Caco-2 (cell line): ENCODE measurements around the gene AKR1C8. TPM values are rescaled to one million over a fixed set of nuclear protein-coding genes. Genes with fewer than 3 reads are reported as not detected.
"Not testable (repeated sequence)": the region's sequence is repeated elsewhere in the genome, so short reads cannot be mapped to it uniquely, and the experiment has no call there.

Experiments
- BruUV-seq: library from RNA; stranded (reverse); fragments of 400-500 nt; replicated peaks from 2 replicates; lab custom pipeline; 2021; lab: Mats Ljungman, UMichigan
- CTCF ChIA-PET: fragments of 300-600 bp; sonication (Branson Sonifier 250); formaldehyde crosslinking; loops from one replicate; lab custom pipeline; 2022; ENCODE audit warnings: antibody characterized with exemption; lab: Charles Lee
- POLR2A ChIA-PET: fragments of 300-600 bp; sonication (Branson Sonifier 250); formaldehyde crosslinking; loops from one replicate; lab custom pipeline; 2022; ENCODE audit warnings: antibody characterized with exemption; lab: Charles Lee
- DNase-seq, 2 experiments: peaks; one replicate each; pipeline versions ENCODE4 v3.0.0 to v3.0.0-alpha.2; 2020 to 2022
- H3K27me3 ChIP-seq: replicated peaks from 2 replicates; pipeline ENCODE4 v1.6.0; 2011; ENCODE audit warnings: low read length; ENCODE audit not compliant: control insufficient read depth, insufficient read depth
- H3K36me3 ChIP-seq: 2 replicates; pipeline ENCODE4 v1.5.1; 2011; ENCODE audit warnings: low read length; ENCODE audit not compliant: control insufficient read depth, insufficient read depth
- H3K4me1 ChIP-seq: fragments of 250-450 bp; sonication (Bioruptor Pico); 2 replicates; pipeline ENCODE4 v1.5.1; 2020; ENCODE audit warnings: mild to moderate bottlenecking
- H3K4me3 ChIP-seq: 2 replicates; pipeline ENCODE4 v1.5.1; 2011; ENCODE audit warnings: low read depth, mild to moderate bottlenecking, control low read depth, low read length
- H3K9me3 ChIP-seq: fragments of 250-450 bp; sonication (Bioruptor Pico); 2 replicates; pipeline ENCODE4 v1.5.1; 2020; ENCODE audit warnings: mild to moderate bottlenecking, moderate library complexity
- H3K27ac Mint-ChIP-seq: one replicate; pipeline ENCODE4 v1.8.0; 2022; ENCODE audit warnings: mixed read lengths; ENCODE audit not compliant: unreplicated experiment
- H3K27me3 Mint-ChIP-seq: one replicate; pipeline ENCODE4 v1.8.0; 2022; ENCODE audit warnings: mixed read lengths; ENCODE audit not compliant: insufficient read depth, unreplicated experiment
- H3K36me3 Mint-ChIP-seq: one replicate; pipeline ENCODE4 v1.8.0; 2022; ENCODE audit warnings: mild to moderate bottlenecking, mixed read lengths; ENCODE audit not compliant: insufficient read depth, unreplicated experiment
- H3K4me1 Mint-ChIP-seq: one replicate; pipeline ENCODE4 v1.8.0; 2022; ENCODE audit warnings: low read depth, mixed read lengths; ENCODE audit not compliant: unreplicated experiment
- H3K4me3 Mint-ChIP-seq: one replicate; pipeline ENCODE4 v1.8.0; 2022; ENCODE audit warnings: mild to moderate bottlenecking, moderate library complexity, mixed read lengths; ENCODE audit not compliant: unreplicated experiment
- H3K9me3 Mint-ChIP-seq: one replicate; pipeline ENCODE4 v1.8.0; 2022; ENCODE audit warnings: mixed read lengths; ENCODE audit not compliant: unreplicated experiment
- intact Hi-C: fragments of 100-400 bp; cut with micrococcal nuclease; formaldehyde crosslinking; loops from one replicate; pipeline ENCODE4 v1.10.0; 2022; ENCODE audit not compliant: unreplicated experiment
- total RNA-seq: library from RNA; stranded (reverse); gene quantifications from 2 replicates; pipeline ENCODE4 v1.2.3, GENCODE V29; 2022
- TF ChIP-seq, protein P1 (sequence below), 2 experiments: fragments of 200-600 bp in 1 of 2; IDR thresholded peaks; 1 replicate in 1 of 2; 2 replicates in 1 of 2; pipeline versions ENCODE4 v1.5.1 to v1.8.0; 2011 to 2022; ENCODE audit warnings: antibody characterized with exemption in 1 of 2, control low read depth in 1 of 2, inconsistent platforms in 1 of 2, low read depth in 1 of 2, low read length in 1 of 2, mild to moderate bottlenecking in 1 of 2, moderate library complexity in 1 of 2; ENCODE audit not compliant: insufficient read depth in 1 of 2, severe bottlenecking in 1 of 2, unreplicated experiment in 1 of 2

AKR1C8 gene
- total RNA-seq, 1 experiment from 2014 or later, result not detected

GRCh38 chr10:5216801-5217200 lies 31.9 kb upstream of the AKR1C8 start:
- Mint-ChIP-seq H3K36me3 (no peaks in the 10 kb centered on the region), H3K9me3 (peaks cover 15% of the 10 kb centered on the region), H3K27ac (no peak overlapping the region), H3K4me3 (no peak overlapping the region), H3K4me1 (no peaks in the 10 kb centered on the region), H3K27me3 (no peaks in the 10 kb centered on the region)
- POLR2A ChIA-PET, result no interaction called here
- CTCF ChIA-PET, result no interaction called here
- H3K36me3 ChIP-seq, result no peaks in the 10 kb centered on the region
- H3K9me3 ChIP-seq, result peaks cover 4% of the 10 kb centered on the region
- no peak overlapping the region for H3K4me3 ChIP-seq
- TF ChIP-seq, protein P1, sequence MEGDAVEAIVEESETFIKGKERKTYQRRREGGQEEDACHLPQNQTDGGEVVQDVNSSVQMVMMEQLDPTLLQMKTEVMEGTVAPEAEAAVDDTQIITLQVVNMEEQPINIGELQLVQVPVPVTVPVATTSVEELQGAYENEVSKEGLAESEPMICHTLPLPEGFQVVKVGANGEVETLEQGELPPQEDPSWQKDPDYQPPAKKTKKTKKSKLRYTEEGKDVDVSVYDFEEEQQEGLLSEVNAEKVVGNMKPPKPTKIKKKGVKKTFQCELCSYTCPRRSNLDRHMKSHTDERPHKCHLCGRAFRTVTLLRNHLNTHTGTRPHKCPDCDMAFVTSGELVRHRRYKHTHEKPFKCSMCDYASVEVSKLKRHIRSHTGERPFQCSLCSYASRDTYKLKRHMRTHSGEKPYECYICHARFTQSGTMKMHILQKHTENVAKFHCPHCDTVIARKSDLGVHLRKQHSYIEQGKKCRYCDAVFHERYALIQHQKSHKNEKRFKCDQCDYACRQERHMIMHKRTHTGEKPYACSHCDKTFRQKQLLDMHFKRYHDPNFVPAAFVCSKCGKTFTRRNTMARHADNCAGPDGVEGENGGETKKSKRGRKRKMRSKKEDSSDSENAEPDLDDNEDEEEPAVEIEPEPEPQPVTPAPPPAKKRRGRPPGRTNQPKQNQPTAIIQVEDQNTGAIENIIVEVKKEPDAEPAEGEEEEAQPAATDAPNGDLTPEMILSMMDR (IDR thresholded peaks at IDR 0.05; ENCODE audit: insufficient read depth in 1 of 2, low read depth in 1 of 2, low read length in 1 of 2, severe bottlenecking in 1 of 2, unreplicated experiment in 1 of 2), result no peak
- no peaks in the 10 kb centered on the region for H3K4me1 ChIP-seq
- intact Hi-C loops, result no loop called here
- DNase-seq, result no peak
- no TSS peak for BruUV-seq
- no peaks in the 10 kb centered on the region for H3K27me3 ChIP-seq

GRCh38 chr10:5211696-5212536 lies 27.0 kb upstream of the AKR1C8 start:
- intact Hi-C loops, result no loop called here
- POLR2A ChIA-PET, result no interaction called here

GRCh38 chr10:5210261-5210660 lies 25.3 kb upstream of the AKR1C8 start:
- H3K4me3 ChIP-seq, H3K27ac Mint-ChIP-seq, POLR2A ChIA-PET, H3K36me3 ChIP-seq, H3K4me3 Mint-ChIP-seq, H3K27me3 Mint-ChIP-seq, intact Hi-C loops, DNase-seq, H3K27me3 ChIP-seq, H3K4me1 ChIP-seq, H3K4me1 Mint-ChIP-seq, H3K36me3 Mint-ChIP-seq, BruUV-seq: not testable (repeated sequence)
- peaks cover 12% of the 10 kb centered on the region for H3K9me3 Mint-ChIP-seq
- H3K9me3 ChIP-seq, result peaks cover 16% of the 10 kb centered on the region
- CTCF ChIA-PET, result interaction anchor here (0.6 to 0.7 kb wide), 2 partner anchors 31 to 191 kb away, joined by 3 read pairs; no protein-coding TSS in a partner anchor

More at GRCh38 chr10:5211696-5212536, 27.0 kb upstream of the AKR1C8 start:
- BruUV-seq, result no TSS peak
- H3K4me3 Mint-ChIP-seq, result no peak overlapping the region
- no peaks in the 10 kb centered on the region for H3K36me3 Mint-ChIP-seq
- TF ChIP-seq, protein P1 (IDR thresholded peaks at IDR 0.05; ENCODE audit: insufficient read depth in 1 of 2, low read depth in 1 of 2, low read length in 1 of 2, severe bottlenecking in 1 of 2, unreplicated experiment in 1 of 2), result no peak
- Histone ChIP-seq H3K4me3 (no peak overlapping the region), H3K9me3 (peaks cover 16% of the 10 kb centered on the region), H3K4me1 (no peaks in the 10 kb centered on the region), H3K27me3 (no peaks in the 10 kb centered on the region), H3K36me3 (no peaks in the 10 kb centered on the region)
- H3K27me3 Mint-ChIP-seq, result no peaks in the 10 kb centered on the region
- CTCF ChIA-PET, result no interaction called here
- H3K4me1 Mint-ChIP-seq, result no peaks in the 10 kb centered on the region
- H3K9me3 Mint-ChIP-seq, result peaks cover 23% of the 10 kb centered on the region
- H3K27ac Mint-ChIP-seq, result no peak overlapping the region
- DNase-seq, result no peak

- DNase-seq, H3K4me3 ChIP-seq, H3K36me3 Mint-ChIP-seq, H3K27me3 ChIP-seq, H3K27ac Mint-ChIP-seq, H3K4me3 Mint-ChIP-seq, H3K4me1 ChIP-seq, BruUV-seq, intact Hi-C loops, H3K27me3 Mint-ChIP-seq, POLR2A ChIA-PET, H3K36me3 ChIP-seq, H3K4me1 Mint-ChIP-seq: not testable (repeated sequence)
- H3K9me3 ChIP-seq, result peaks cover 16% of the 10 kb centered on the region
- peaks cover 12% of the 10 kb centered on the region for H3K9me3 Mint-ChIP-seq
- CTCF ChIA-PET, result interaction anchor here (0.6 to 0.7 kb wide), 2 partner anchors 31 to 191 kb away, joined by 3 read pairs; no protein-coding TSS in a partner anchor
These were observed 24.8 kb upstream of the AKR1C8 start for GRCh38 chr10:5209776-5210175.
